ENCODE results near the gene TUBB. TPM values are rescaled to one million over a fixed set of nuclear protein-coding genes. Genes with fewer than 3 reads are reported as not detected.

TUBB gene
- total and polyA plus RNA-seq, 9 of the 15 experiments (the other 6 are each of a cell fraction or from before 2014, with no cell fraction given) = 971 to 2,870 (median 1,478) TPM

DNA sequence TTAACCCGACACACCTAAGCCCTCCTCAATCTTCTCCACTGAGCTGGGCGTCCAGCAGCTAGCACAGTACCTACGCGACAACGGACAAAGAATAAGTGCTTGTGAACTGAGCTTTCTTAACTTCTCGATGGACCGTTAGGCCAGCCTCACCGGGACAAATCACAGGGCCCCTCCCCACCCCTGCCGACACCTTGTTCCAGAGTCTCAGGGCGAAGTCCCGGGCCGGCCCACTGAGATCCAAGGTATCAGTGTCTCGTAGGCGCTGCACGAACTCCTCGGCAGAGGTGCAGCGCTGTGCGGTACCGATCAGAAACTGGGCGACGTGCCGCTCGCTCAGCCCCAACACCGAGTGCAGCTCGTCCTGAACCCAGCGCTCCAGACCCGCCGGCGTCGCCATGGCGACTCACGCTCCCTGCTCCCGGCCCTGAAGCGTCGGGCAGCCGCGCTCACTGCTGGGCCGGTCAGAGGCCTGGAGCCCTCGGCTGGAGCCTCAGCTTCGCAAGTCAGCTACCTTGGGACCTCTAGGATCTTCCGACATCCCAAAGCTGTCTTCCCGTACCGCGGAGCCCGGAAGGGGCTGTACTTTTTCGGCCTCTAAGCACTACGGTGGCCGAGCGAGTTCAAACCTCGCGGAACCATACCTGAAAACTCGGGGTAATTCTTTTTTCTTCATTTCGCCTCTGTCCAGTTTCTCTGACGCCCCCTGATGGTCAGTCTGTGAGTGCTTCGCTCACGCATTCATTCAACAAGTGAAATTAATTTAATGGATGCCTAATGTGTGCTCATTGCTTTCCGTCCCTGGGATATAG is 47.5 kb upstream of the TUBB start, which contains the start of gene DHX16 (continued):
- TF ChIP-seq, protein P1, sequence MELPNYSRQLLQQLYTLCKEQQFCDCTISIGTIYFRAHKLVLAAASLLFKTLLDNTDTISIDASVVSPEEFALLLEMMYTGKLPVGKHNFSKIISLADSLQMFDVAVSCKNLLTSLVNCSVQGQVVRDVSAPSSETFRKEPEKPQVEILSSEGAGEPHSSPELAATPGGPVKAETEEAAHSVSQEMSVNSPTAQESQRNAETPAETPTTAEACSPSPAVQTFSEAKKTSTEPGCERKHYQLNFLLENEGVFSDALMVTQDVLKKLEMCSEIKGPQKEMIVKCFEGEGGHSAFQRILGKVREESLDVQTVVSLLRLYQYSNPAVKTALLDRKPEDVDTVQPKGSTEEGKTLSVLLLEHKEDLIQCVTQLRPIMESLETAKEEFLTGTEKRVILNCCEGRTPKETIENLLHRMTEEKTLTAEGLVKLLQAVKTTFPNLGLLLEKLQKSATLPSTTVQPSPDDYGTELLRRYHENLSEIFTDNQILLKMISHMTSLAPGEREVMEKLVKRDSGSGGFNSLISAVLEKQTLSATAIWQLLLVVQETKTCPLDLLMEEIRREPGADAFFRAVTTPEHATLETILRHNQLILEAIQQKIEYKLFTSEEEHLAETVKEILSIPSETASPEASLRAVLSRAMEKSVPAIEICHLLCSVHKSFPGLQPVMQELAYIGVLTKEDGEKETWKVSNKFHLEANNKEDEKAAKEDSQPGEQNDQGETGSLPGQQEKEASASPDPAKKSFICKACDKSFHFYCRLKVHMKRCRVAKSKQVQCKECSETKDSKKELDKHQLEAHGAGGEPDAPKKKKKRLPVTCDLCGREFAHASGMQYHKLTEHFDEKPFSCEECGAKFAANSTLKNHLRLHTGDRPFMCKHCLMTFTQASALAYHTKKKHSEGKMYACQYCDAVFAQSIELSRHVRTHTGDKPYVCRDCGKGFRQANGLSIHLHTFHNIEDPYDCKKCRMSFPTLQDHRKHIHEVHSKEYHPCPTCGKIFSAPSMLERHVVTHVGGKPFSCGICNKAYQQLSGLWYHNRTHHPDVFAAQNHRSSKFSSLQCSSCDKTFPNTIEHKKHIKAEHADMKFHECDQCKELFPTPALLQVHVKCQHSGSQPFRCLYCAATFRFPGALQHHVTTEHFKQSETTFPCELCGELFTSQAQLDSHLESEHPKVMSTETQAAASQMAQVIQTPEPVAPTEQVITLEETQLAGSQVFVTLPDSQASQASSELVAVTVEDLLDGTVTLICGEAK (IDR thresholded peaks at IDR 0.05) = peak; percentile 75
- TF ChIP-seq, protein P1 (CRISPR knock-in tag; IDR thresholded peaks at IDR 0.05) = no peak; the same call in 1 of the 2 replicates
- TF ChIP-seq MAFG (tag; conservative IDR thresholded peaks at IDR 0.05) (no peak), BCOR (IDR thresholded peaks at IDR 0.05) (peak; percentile 42; the same call in 1 of the 2 replicates), JUNB (CRISPR knock-in tag; conservative IDR thresholded peaks at IDR 0.05) (no peak), TAF7 (tag; IDR thresholded peaks at IDR 0.05) (no peak), SREBF1 (IDR thresholded peaks at IDR 0.05; ENCODE audit: borderline replicate concordance, low read depth, low read length) (no peak), ZNF347 (CRISPR knock-in tag; IDR thresholded peaks at IDR 0.05; ENCODE audit: low read depth) (no peak), XRCC4 (IDR thresholded peaks at IDR 0.05; ENCODE audit: extremely low read depth, insufficient read depth, insufficient read length) (no peak), E2F4 (CRISPR knock-in tag; IDR thresholded peaks at IDR 0.05; ENCODE audit: low read depth) (peak; percentile 49; the same call in 1 of the 2 replicates), PML (IDR thresholded peaks at IDR 0.05; ENCODE audit: low read length) (peak; percentile 40; the same call in 1 of the 2 replicates), GATAD2A (IDR thresholded peaks at IDR 0.05) (no peak), SMAD1 (IDR thresholded peaks at IDR 0.05; ENCODE audit: low read depth, low read length, partially characterized antibody) (no peak)
- TF ChIP-seq, protein P2, sequence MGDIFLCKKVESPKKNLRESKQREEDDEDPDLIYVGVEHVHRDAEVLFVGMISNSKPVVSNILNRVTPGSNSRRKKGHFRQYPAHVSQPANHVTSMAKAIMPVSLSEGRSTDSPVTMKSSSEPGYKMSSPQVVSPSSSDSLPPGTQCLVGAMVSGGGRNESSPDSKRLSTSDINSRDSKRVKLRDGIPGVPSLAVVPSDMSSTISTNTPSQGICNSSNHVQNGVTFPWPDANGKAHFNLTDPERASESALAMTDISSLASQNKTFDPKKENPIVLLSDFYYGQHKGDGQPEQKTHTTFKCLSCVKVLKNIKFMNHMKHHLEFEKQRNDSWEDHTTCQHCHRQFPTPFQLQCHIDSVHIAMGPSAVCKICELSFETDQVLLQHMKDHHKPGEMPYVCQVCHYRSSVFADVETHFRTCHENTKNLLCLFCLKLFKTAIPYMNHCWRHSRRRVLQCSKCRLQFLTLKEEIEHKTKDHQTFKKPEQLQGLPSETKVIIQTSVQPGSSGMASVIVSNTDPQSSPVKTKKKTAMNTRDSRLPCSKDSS (IDR thresholded peaks at IDR 0.05; ENCODE audit: low read depth, partially characterized antibody) = no peak
- TF ChIP-seq, protein P3, sequence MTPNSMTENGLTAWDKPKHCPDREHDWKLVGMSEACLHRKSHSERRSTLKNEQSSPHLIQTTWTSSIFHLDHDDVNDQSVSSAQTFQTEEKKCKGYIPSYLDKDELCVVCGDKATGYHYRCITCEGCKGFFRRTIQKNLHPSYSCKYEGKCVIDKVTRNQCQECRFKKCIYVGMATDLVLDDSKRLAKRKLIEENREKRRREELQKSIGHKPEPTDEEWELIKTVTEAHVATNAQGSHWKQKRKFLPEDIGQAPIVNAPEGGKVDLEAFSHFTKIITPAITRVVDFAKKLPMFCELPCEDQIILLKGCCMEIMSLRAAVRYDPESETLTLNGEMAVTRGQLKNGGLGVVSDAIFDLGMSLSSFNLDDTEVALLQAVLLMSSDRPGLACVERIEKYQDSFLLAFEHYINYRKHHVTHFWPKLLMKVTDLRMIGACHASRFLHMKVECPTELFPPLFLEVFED (CRISPR knock-in tag; conservative IDR thresholded peaks at IDR 0.05) = peak; percentile 78; the same call in 1 of the 2 replicates

All from K562 (cell line).